KMS-11 (cell line): ENCODE data around the gene OR51A7.

Experiments used
- H2AFZ ChIP-seq: fragments of 200-600 bp; sonication (generic); 2 replicates; pipeline ENCODE4 v1.6.1; 2016; ENCODE audit warnings: antibody characterized with exemption, mixed run types, low read depth
- H3K27ac ChIP-seq: fragments of 200-600 bp; sonication (generic); 2 replicates; pipeline ENCODE4 v1.6.1; 2016; ENCODE audit warnings: mild to moderate bottlenecking, mixed run types
- H3K27me3 ChIP-seq: fragments of 200-600 bp; sonication (generic); 2 replicates; pipeline ENCODE4 v1.6.1; 2017; ENCODE audit warnings: mild to moderate bottlenecking, low read depth, mixed run types, moderate library complexity; ENCODE audit not compliant: insufficient read depth
- H3K36me3 ChIP-seq: fragments of 200-600 bp; sonication (generic); 2 replicates; pipeline ENCODE4 v1.6.1; 2017; ENCODE audit warnings: mild to moderate bottlenecking, mixed run types; ENCODE audit not compliant: insufficient read depth
- H3K4me1 ChIP-seq: fragments of 200-600 bp; sonication (generic); 2 replicates; pipeline ENCODE4 v1.6.1; 2016; ENCODE audit warnings: mild to moderate bottlenecking, low read depth, mixed run types; ENCODE audit not compliant: poor library complexity, severe bottlenecking
- H3K4me2 ChIP-seq: fragments of 200-600 bp; sonication (generic); 2 replicates; pipeline ENCODE4 v1.7.0; 2016; ENCODE audit warnings: mild to moderate bottlenecking, mixed run types
- H3K4me3 ChIP-seq: fragments of 200-600 bp; sonication (generic); IDR thresholded peaks from 2 replicates; pipeline ENCODE4 v1.6.1; 2017; ENCODE audit warnings: low read depth, low read length, mixed read lengths; ENCODE audit not compliant: insufficient read depth
- H3K79me2 ChIP-seq: fragments of 200-600 bp; sonication (generic); 2 replicates; pipeline ENCODE4 v1.6.1; 2016; ENCODE audit warnings: low read depth, mixed run types; ENCODE audit not compliant: insufficient read depth
- H3K9ac ChIP-seq: fragments of 200-600 bp; sonication (generic); 2 replicates; pipeline ENCODE4 v1.6.1; 2016; ENCODE audit warnings: mild to moderate bottlenecking, mixed run types
- H4K20me1 ChIP-seq: fragments of 200-600 bp; sonication (generic); 2 replicates; pipeline ENCODE4 v1.6.1; 2016; ENCODE audit warnings: mild to moderate bottlenecking, mixed run types; ENCODE audit not compliant: insufficient read depth
- TF ChIP-seq, protein P1 (sequence below): fragments of 200-600 bp; sonication (generic); conservative IDR thresholded peaks from 2 replicates; pipeline ENCODE4 v1.6.1; 2017; ENCODE audit warnings: low read depth, mild to moderate bottlenecking, antibody characterized with exemption, low read length, moderate library complexity, mixed read lengths

OR51A7 gene

GRCh38 chr11:4916581-4916980, 13.0 kb downstream of the OR51A7 start:
- Histone ChIP-seq H3K9ac (no peak overlapping the region), H3K4me1 (no peaks in the 10 kb centered on the region), H3K27me3 (no peaks in the 10 kb centered on the region), H3K4me3 (no peak overlapping the region), H4K20me1 (no peaks in the 10 kb centered on the region), H3K4me2 (no peak overlapping the region), H3K79me2 (no peaks in the 10 kb centered on the region), H3K36me3 (no peaks in the 10 kb centered on the region), H2AFZ (no peak overlapping the region), H3K27ac (no peak overlapping the region)
- TF ChIP-seq, protein P1, sequence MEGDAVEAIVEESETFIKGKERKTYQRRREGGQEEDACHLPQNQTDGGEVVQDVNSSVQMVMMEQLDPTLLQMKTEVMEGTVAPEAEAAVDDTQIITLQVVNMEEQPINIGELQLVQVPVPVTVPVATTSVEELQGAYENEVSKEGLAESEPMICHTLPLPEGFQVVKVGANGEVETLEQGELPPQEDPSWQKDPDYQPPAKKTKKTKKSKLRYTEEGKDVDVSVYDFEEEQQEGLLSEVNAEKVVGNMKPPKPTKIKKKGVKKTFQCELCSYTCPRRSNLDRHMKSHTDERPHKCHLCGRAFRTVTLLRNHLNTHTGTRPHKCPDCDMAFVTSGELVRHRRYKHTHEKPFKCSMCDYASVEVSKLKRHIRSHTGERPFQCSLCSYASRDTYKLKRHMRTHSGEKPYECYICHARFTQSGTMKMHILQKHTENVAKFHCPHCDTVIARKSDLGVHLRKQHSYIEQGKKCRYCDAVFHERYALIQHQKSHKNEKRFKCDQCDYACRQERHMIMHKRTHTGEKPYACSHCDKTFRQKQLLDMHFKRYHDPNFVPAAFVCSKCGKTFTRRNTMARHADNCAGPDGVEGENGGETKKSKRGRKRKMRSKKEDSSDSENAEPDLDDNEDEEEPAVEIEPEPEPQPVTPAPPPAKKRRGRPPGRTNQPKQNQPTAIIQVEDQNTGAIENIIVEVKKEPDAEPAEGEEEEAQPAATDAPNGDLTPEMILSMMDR, result no peak

GRCh38 chr11:4919250-4919649, 15.7 kb downstream of the OR51A7 start, which contains the start of gene OR51G2:
Gene OR51G2 (minus strand): TSS chr11:4919350. CDS start chr11:4915663, 3,687 bp downstream.
- Histone ChIP-seq H3K4me3 (no peak within 1 kb of the TSS), H3K4me2 (no peak within 1 kb of the TSS), H4K20me1 (no peaks in the 10 kb centered on the region), H3K79me2 (no peaks in the 10 kb centered on the region), H2AFZ (no peak within 1 kb of the TSS), H3K9ac (no peak within 1 kb of the TSS), H3K27me3 (no peaks in the 10 kb centered on the region), H3K36me3 (no peaks in the 10 kb centered on the region), H3K4me1 (no peaks in the 10 kb centered on the region), H3K27ac (no peak within 1 kb of the TSS)
- TF ChIP-seq, protein P1, result no peak

- H3K4me2 ChIP-seq, result no peak overlapping the region
- no peak overlapping the region for H2AFZ ChIP-seq
- no peaks in the 10 kb centered on the region for H4K20me1 ChIP-seq
- no peaks in the 10 kb centered on the region for H3K27me3 ChIP-seq
- no peak overlapping the region for H3K27ac ChIP-seq
- H3K4me3 ChIP-seq, result no peak overlapping the region
- H3K79me2 ChIP-seq, result no peaks in the 10 kb centered on the region
- no peak overlapping the region for H3K9ac ChIP-seq
- no peaks in the 10 kb centered on the region for H3K4me1 ChIP-seq
- TF ChIP-seq, protein P1, result no peak
- no peaks in the 10 kb centered on the region for H3K36me3 ChIP-seq
Measured at GRCh38 chr11:4921796-4922195, 18.2 kb downstream of the OR51A7 start.

DNA sequence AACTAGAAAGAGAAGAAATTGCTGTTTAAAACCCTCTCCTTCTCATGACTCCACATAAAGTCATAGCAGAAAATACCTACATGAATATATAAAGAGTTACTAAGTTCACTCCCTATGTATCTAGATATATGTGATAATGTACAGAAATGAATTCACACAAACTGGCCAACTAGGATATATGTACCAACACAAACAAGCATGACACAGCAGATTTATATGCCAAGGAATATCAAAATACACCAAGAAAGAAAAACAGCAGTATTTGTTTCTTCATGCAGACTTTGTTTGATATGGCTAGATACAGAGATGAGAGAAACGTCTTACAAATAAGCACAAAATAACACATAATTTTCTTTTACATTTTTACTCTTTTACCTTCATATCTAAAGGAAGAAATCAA, 18.7 kb downstream of the OR51A7 start:
- Histone ChIP-seq H3K9ac (no peak overlapping the region), H3K79me2 (no peaks in the 10 kb centered on the region), H3K4me2 (no peak overlapping the region), H3K4me3 (no peak overlapping the region), H2AFZ (no peak overlapping the region), H3K4me1 (no peaks in the 10 kb centered on the region), H3K27me3 (no peaks in the 10 kb centered on the region), H3K27ac (no peak overlapping the region), H3K36me3 (no peaks in the 10 kb centered on the region), H4K20me1 (no peaks in the 10 kb centered on the region)
- TF ChIP-seq, protein P1, result no peak
